MG63 (cell line): Measurements from ENCODE around the gene SLC7A11. TPM values are rescaled to one million over a fixed set of nuclear protein-coding genes. Genes with fewer than 3 reads are reported as not detected.

Experiments used
- DNase-seq: peaks from one replicate; pipeline ENCODE4 v3.0.0-alpha.2; 2020
- H3K27me3 ChIP-seq: fragments of 250-450 bp; sonication (Bioruptor Pico); 2 replicates; pipeline ENCODE4 v1.5.1; 2020; ENCODE audit warnings: mild to moderate bottlenecking, moderate library complexity
- H3K36me3 ChIP-seq: fragments of 250-450 bp; sonication (Bioruptor Pico); 2 replicates; pipeline ENCODE4 v1.5.1; 2020; ENCODE audit warnings: mild to moderate bottlenecking, moderate library complexity
- H3K4me3 ChIP-seq: fragments of 250-450 bp; sonication (Bioruptor Pico); 2 replicates; pipeline ENCODE4 v1.5.1; 2020; ENCODE audit warnings: mild to moderate bottlenecking, moderate library complexity
- H3K9me3 ChIP-seq: fragments of 250-450 bp; sonication (Bioruptor Pico); 2 replicates; pipeline ENCODE4 v1.5.1; 2020; ENCODE audit warnings: mild to moderate bottlenecking, moderate library complexity
- total RNA-seq: library from RNA; depleted of rRNA; stranded (reverse); fragments of >200 nt; shearing (Covaris generic); gene quantifications from 2 replicates; pipeline ENCODE4 v1.2.3, GENCODE V29; 2014; ENCODE audit warnings: low replicate concordance

SLC7A11 gene
- total RNA-seq, 1 experiment from 2014 or later, result 7.3 TPM

- Histone ChIP-seq H3K36me3 (no peaks in the 10 kb centered on the region), H3K4me3 (no peak overlapping the region), H3K27me3 (no peaks in the 10 kb centered on the region), H3K9me3 (no peaks in the 10 kb centered on the region)
- DNase-seq, result no peak
These were observed 83.3 kb downstream of the SLC7A11 start for GRCh38 chr4:138158746-138159297.

- no peak for DNase-seq
- Histone ChIP-seq H3K27me3 (no peaks in the 10 kb centered on the region), H3K4me3 (no peak overlapping the region), H3K9me3 (no peaks in the 10 kb centered on the region), H3K36me3 (no peaks in the 10 kb centered on the region)
These were observed 101.3 kb downstream of the SLC7A11 start for GRCh38 chr4:138140879-138141278.

- no peak for DNase-seq
- H3K27me3 ChIP-seq, result no peaks in the 10 kb centered on the region
- no peak overlapping the region for H3K4me3 ChIP-seq
- no peaks in the 10 kb centered on the region for H3K9me3 ChIP-seq
- no peaks in the 10 kb centered on the region for H3K36me3 ChIP-seq
These were observed 103.4 kb downstream of the SLC7A11 start for GRCh38 chr4:138138774-138139173.

- Histone ChIP-seq H3K4me3 (no peak overlapping the region), H3K27me3 (no peaks in the 10 kb centered on the region), H3K36me3 (no peaks in the 10 kb centered on the region), H3K9me3 (no peaks in the 10 kb centered on the region)
- DNase-seq, result no peak
These were observed 106.5 kb downstream of the SLC7A11 start for GRCh38 chr4:138135610-138136009.

GRCh38 chr4:138118270-138118669, 123.9 kb downstream of the SLC7A11 start:
- H3K9me3 ChIP-seq, result no peaks in the 10 kb centered on the region
- no peak for DNase-seq
- H3K4me3 ChIP-seq, result no peak overlapping the region
- H3K36me3 ChIP-seq, result no peaks in the 10 kb centered on the region
- no peaks in the 10 kb centered on the region for H3K27me3 ChIP-seq

GRCh38 chr4:138115053-138115452, 127.1 kb downstream of the SLC7A11 start:
- no peaks in the 10 kb centered on the region for H3K9me3 ChIP-seq
- H3K36me3 ChIP-seq, result no peaks in the 10 kb centered on the region
- no peak overlapping the region for H3K4me3 ChIP-seq
- H3K27me3 ChIP-seq, result no peaks in the 10 kb centered on the region
- DNase-seq, result no peak

- H3K9me3 ChIP-seq, result no peaks in the 10 kb centered on the region
- DNase-seq, result no peak
These were observed 127.7 kb downstream of the SLC7A11 start for GRCh38 chr4:138114434-138114833.

More at GRCh38 chr4:138114434-138114833, 127.7 kb downstream of the SLC7A11 start:
- no peaks in the 10 kb centered on the region for H3K27me3 ChIP-seq
- no peak overlapping the region for H3K4me3 ChIP-seq
- H3K36me3 ChIP-seq, result no peaks in the 10 kb centered on the region
